Liver (tissue), 9 donors: Measurements from ENCODE around the gene FIGLA. TPM values are rescaled to one million over a fixed set of nuclear protein-coding genes. Genes with fewer than 3 reads are reported as not detected.

ENCODE experiments used
- DNase-seq: peaks from one replicate; pipeline ENCODE4 v3.0.0-alpha.2; 2017; ENCODE audit warnings: low spot score
- H3K27ac ChIP-seq, 2 donors: one replicate each; pipeline ENCODE4 v1.7.0; 2013; ENCODE audit warnings: inconsistent platforms in 2 of 2, low read length in 2 of 2, control low read depth in 1 of 2, low read depth in 1 of 2, mild to moderate bottlenecking in 1 of 2
- H3K27me3 ChIP-seq, 4 donors: one replicate each; pipeline versions ENCODE4 v1.6.1 to v1.7.0; 2013; ENCODE audit warnings: low read length in 3 of 4, inconsistent platforms in 1 of 4, mild to moderate bottlenecking in 1 of 4, moderate library complexity in 1 of 4; ENCODE audit not compliant: control insufficient read depth in 4 of 4, insufficient read depth in 4 of 4
- H3K36me3 ChIP-seq, 4 donors: one replicate each; pipeline versions ENCODE4 v1.6.1 to v1.7.0; 2013; ENCODE audit warnings: low read length in 3 of 4, mild to moderate bottlenecking in 3 of 4, low read depth in 1 of 4, moderate library complexity in 1 of 4; ENCODE audit not compliant: control insufficient read depth in 4 of 4, insufficient read depth in 3 of 4
- H3K4me1 ChIP-seq, 4 donors: one replicate each; pipeline versions ENCODE4 v1.6.1 to v1.7.0; 2013; ENCODE audit warnings: low read length in 3 of 4, mild to moderate bottlenecking in 3 of 4, moderate library complexity in 1 of 4; ENCODE audit not compliant: control insufficient read depth in 4 of 4, insufficient read depth in 4 of 4
- H3K4me3 ChIP-seq, 3 donors: one replicate each; pipeline versions ENCODE4 v1.6.1 to v1.7.0; 2013; ENCODE audit warnings: low read length in 3 of 3, control low read depth in 1 of 3, low read depth in 1 of 3, mild to moderate bottlenecking in 1 of 3
- H3K9ac ChIP-seq, 2 donors: one replicate each; pipeline ENCODE4 v1.7.0; 2013; ENCODE audit warnings: low read length in 2 of 2, mild to moderate bottlenecking in 2 of 2, moderate library complexity in 2 of 2, control low read depth in 1 of 2, low read depth in 1 of 2
- H3K9me3 ChIP-seq, 4 donors: one replicate each; pipeline versions ENCODE4 v1.6.1 to v1.7.0; 2013; ENCODE audit warnings: low read length in 3 of 4; ENCODE audit not compliant: control insufficient read depth in 4 of 4
- EGR1 ChIP-seq, 2 donors: IDR thresholded peaks; 2 replicates each; pipeline ENCODE4 v1.6.1; 2016 to 2018; ENCODE audit warnings: antibody characterized with exemption in 2 of 2, low read depth in 2 of 2
- FOXA1 ChIP-seq: IDR thresholded peaks from 2 replicates; pipeline ENCODE4 v1.6.1; 2016; ENCODE audit warnings: antibody characterized with exemption
- FOXA2 ChIP-seq: IDR thresholded peaks from 2 replicates; pipeline ENCODE4 v1.6.1; 2016; ENCODE audit warnings: antibody characterized with exemption
- GABPA ChIP-seq, 2 donors: IDR thresholded peaks in 1 of 2; conservative IDR thresholded peaks in 1 of 2; 2 replicates each; pipeline ENCODE4 v1.6.1; 2016; ENCODE audit warnings: antibody characterized with exemption in 2 of 2, mild to moderate bottlenecking in 1 of 2, moderate library complexity in 1 of 2
- HNF4A ChIP-seq, 2 donors: conservative IDR thresholded peaks; 2 replicates each; pipeline ENCODE4 v1.6.1; 2016; ENCODE audit warnings: antibody characterized with exemption in 2 of 2, mild to moderate bottlenecking in 2 of 2
- HNF4G ChIP-seq: IDR thresholded peaks from 2 replicates; pipeline ENCODE4 v1.6.1; 2016; ENCODE audit warnings: antibody characterized with exemption
- JUND ChIP-seq, 2 donors: IDR thresholded peaks; 2 replicates each; pipeline ENCODE4 v1.6.1; 2016; ENCODE audit warnings: antibody characterized with exemption in 2 of 2
- NR2F2 ChIP-seq: IDR thresholded peaks from 2 replicates; pipeline ENCODE4 v1.6.1; 2016; ENCODE audit warnings: antibody characterized with exemption
- RAD21 ChIP-seq, 2 donors: IDR thresholded peaks; 2 replicates each; pipeline ENCODE4 v1.6.1; 2016; ENCODE audit warnings: antibody characterized with exemption in 2 of 2, mild to moderate bottlenecking in 2 of 2
- RXRA ChIP-seq, 2 donors: IDR thresholded peaks; 2 replicates each; pipeline ENCODE4 v1.6.1; 2017 to 2018; ENCODE audit warnings: antibody characterized with exemption in 2 of 2, mild to moderate bottlenecking in 1 of 2
- SP1 ChIP-seq: IDR thresholded peaks from 2 replicates; pipeline ENCODE4 v1.6.1; 2018; ENCODE audit warnings: antibody characterized with exemption, mild to moderate bottlenecking
- TAF1 ChIP-seq: conservative IDR thresholded peaks from 2 replicates; pipeline ENCODE4 v1.6.1; 2016; ENCODE audit warnings: antibody characterized with exemption, mild to moderate bottlenecking
- YY1 ChIP-seq: IDR thresholded peaks from 2 replicates; pipeline ENCODE4 v1.6.1; 2016; ENCODE audit warnings: antibody characterized with exemption, mild to moderate bottlenecking
- WGBS: extraction: QIAGEN DNeasy Blood & Tissue Kit; methylation state at CpG from one replicate; pipeline ENCODE4 v1.1.7; 2013; 5-methylcytosine and 5-hydroxymethylcytosine counted together
- polyA plus RNA-seq, 2 donors: library from polyadenylated mRNA; stranded (reverse) in 1 of 2; unstranded in 1 of 2; fragments of 200-250 nt in 1 of 2; fragments of >200 nt in 1 of 2; fragmentation: Nextera tagmentation in 1 of 2; extraction: Ambion mirVana in 1 of 2; gene quantifications; one replicate each; pipeline versions ENCODE4 v1.2.1 to v1.2.3, GENCODE V29; 2013 to 2015
- total RNA-seq, 2 donors: library from RNA; depleted of rRNA; stranded (reverse); fragments of >200 nt; gene quantifications; one replicate each; pipeline ENCODE4 v1.2.3, GENCODE V29; 2014
- TF ChIP-seq, protein P1 (sequence below): IDR thresholded peaks from 2 replicates; pipeline ENCODE4 v1.6.1; 2016; ENCODE audit warnings: antibody characterized with exemption
- TF ChIP-seq, protein P2 (sequence below): IDR thresholded peaks from 2 replicates; pipeline ENCODE4 v1.6.1; 2016; ENCODE audit warnings: antibody characterized with exemption
- TF ChIP-seq, protein P3 (sequence below): IDR thresholded peaks from 2 replicates; pipeline ENCODE4 v1.6.1; 2016; ENCODE audit warnings: antibody characterized with exemption
- TF ChIP-seq, protein P4 (sequence below): fragments of 150-350 bp; IDR thresholded peaks from 2 replicates; pipeline ENCODE4 v1.5.1; 2017; ENCODE audit warnings: improper control_type of control experiment, low read depth, low read length; ENCODE audit not compliant: missing input control
- TF ChIP-seq, protein P5 (sequence below): IDR thresholded peaks from 2 replicates; pipeline ENCODE4 v1.6.1; 2016; ENCODE audit warnings: antibody characterized with exemption, mild to moderate bottlenecking
- donor health status: healthy.
- donor health status: healthy.
- donor health status: healthy.
- donor health status: healthy.
- donor health status: healthy.

The FIGLA gene
- total and polyA plus RNA-seq, 4 donors = not detected

DNA sequence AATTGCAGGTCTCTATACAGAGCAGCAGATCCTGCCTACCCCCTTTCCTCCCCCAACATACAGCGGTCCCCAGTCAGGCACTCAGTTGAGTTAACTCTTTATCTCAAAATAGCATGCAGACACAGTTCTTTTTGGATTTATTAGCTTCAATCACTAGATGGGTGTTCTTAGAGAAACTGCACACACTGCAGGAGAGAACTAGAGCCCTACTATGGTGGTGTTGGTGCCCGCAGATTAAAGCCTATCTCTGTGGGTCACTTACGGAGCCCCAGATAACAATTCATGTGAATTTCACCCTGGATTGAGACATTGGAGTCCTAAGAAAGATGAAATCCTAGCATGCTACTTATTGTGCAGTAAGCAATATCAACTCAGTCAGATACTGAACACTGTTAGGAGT lies 34.3 kb downstream of the FIGLA start:
- Histone ChIP-seq H3K27me3 (peaks cover 0 to 6% (median 3%) of the 10 kb centered on the region in 4 donors), H3K36me3 (no peaks in the 10 kb centered on the region), H3K4me1 (no peaks in the 10 kb centered on the region), H3K4me3 (no peak overlapping the region), H3K9ac (no peak overlapping the region), H3K9me3 (no peaks in the 10 kb centered on the region), H3K27ac (no peak overlapping the region)
- TF ChIP-seq NR2F2 = no peak
- TF ChIP-seq, protein P1, sequence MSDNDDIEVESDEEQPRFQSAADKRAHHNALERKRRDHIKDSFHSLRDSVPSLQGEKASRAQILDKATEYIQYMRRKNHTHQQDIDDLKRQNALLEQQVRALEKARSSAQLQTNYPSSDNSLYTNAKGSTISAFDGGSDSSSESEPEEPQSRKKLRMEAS = no peak
- TF ChIP-seq, protein P2, sequence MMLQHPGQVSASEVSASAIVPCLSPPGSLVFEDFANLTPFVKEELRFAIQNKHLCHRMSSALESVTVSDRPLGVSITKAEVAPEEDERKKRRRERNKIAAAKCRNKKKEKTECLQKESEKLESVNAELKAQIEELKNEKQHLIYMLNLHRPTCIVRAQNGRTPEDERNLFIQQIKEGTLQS = no peak
- TF ChIP-seq, protein P3, sequence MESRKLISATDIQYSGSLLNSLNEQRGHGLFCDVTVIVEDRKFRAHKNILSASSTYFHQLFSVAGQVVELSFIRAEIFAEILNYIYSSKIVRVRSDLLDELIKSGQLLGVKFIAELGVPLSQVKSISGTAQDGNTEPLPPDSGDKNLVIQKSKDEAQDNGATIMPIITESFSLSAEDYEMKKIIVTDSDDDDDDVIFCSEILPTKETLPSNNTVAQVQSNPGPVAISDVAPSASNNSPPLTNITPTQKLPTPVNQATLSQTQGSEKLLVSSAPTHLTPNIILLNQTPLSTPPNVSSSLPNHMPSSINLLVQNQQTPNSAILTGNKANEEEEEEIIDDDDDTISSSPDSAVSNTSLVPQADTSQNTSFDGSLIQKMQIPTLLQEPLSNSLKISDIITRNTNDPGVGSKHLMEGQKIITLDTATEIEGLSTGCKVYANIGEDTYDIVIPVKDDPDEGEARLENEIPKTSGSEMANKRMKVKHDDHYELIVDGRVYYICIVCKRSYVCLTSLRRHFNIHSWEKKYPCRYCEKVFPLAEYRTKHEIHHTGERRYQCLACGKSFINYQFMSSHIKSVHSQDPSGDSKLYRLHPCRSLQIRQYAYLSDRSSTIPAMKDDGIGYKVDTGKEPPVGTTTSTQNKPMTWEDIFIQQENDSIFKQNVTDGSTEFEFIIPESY = no peak
- TF ChIP-seq FOXA1 = no peak
- TF ChIP-seq, protein P4, sequence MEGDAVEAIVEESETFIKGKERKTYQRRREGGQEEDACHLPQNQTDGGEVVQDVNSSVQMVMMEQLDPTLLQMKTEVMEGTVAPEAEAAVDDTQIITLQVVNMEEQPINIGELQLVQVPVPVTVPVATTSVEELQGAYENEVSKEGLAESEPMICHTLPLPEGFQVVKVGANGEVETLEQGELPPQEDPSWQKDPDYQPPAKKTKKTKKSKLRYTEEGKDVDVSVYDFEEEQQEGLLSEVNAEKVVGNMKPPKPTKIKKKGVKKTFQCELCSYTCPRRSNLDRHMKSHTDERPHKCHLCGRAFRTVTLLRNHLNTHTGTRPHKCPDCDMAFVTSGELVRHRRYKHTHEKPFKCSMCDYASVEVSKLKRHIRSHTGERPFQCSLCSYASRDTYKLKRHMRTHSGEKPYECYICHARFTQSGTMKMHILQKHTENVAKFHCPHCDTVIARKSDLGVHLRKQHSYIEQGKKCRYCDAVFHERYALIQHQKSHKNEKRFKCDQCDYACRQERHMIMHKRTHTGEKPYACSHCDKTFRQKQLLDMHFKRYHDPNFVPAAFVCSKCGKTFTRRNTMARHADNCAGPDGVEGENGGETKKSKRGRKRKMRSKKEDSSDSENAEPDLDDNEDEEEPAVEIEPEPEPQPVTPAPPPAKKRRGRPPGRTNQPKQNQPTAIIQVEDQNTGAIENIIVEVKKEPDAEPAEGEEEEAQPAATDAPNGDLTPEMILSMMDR = no peak
- no peak for TF ChIP-seq EGR1 (IDR thresholded peaks at IDR 0.05; ENCODE audit: low read depth in 2 of 2)
- TF ChIP-seq GABPA (IDR thresholded peaks at IDR 0.05 in 1 of 2, conservative IDR thresholded peaks at IDR 0.05 in 1 of 2) = no peak
- no peak for TF ChIP-seq RXRA (IDR thresholded peaks at IDR 0.05)
- TF ChIP-seq RAD21 (IDR thresholded peaks at IDR 0.05) = no peak
- TF ChIP-seq SP1 = no peak
- TF ChIP-seq, protein P5, sequence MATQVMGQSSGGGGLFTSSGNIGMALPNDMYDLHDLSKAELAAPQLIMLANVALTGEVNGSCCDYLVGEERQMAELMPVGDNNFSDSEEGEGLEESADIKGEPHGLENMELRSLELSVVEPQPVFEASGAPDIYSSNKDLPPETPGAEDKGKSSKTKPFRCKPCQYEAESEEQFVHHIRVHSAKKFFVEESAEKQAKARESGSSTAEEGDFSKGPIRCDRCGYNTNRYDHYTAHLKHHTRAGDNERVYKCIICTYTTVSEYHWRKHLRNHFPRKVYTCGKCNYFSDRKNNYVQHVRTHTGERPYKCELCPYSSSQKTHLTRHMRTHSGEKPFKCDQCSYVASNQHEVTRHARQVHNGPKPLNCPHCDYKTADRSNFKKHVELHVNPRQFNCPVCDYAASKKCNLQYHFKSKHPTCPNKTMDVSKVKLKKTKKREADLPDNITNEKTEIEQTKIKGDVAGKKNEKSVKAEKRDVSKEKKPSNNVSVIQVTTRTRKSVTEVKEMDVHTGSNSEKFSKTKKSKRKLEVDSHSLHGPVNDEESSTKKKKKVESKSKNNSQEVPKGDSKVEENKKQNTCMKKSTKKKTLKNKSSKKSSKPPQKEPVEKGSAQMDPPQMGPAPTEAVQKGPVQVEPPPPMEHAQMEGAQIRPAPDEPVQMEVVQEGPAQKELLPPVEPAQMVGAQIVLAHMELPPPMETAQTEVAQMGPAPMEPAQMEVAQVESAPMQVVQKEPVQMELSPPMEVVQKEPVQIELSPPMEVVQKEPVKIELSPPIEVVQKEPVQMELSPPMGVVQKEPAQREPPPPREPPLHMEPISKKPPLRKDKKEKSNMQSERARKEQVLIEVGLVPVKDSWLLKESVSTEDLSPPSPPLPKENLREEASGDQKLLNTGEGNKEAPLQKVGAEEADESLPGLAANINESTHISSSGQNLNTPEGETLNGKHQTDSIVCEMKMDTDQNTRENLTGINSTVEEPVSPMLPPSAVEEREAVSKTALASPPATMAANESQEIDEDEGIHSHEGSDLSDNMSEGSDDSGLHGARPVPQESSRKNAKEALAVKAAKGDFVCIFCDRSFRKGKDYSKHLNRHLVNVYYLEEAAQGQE = no peak
- no peak for TF ChIP-seq FOXA2
- TF ChIP-seq HNF4A (conservative IDR thresholded peaks at IDR 0.05) = no peak
- TF ChIP-seq YY1 = no peak
- TF ChIP-seq TAF1 = no peak
- no peak for TF ChIP-seq JUND (IDR thresholded peaks at IDR 0.05)
- no peak for TF ChIP-seq HNF4G
- WGBS = 90% methylated on average over 3 of the region's 3 CpGs
- DNase-seq = no peak

DNA sequence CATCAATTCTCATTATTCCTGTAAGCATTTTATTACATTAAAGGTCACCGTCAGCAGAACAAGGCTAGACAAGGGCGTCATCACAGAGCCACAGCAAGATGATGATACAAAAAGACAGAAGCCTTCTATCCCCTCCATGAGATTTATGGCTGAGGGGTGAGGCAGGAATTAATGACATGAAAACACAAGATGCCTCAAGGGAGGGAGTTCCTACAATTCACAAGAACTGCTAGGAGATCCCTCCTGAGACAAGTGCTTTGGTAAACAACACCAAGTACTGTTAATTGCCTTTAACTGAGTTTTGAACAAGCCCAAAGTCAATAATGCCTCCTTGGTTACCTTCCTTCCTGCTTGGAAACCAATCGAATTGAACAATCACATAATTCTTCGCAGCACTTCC lies 36.5 kb downstream of the FIGLA start:
- no peak overlapping the region for H3K4me3 ChIP-seq
- 71% methylated on average over 4 of the region's 4 CpGs for WGBS
- no peaks in the 10 kb centered on the region for H3K9me3 ChIP-seq
- H3K9ac ChIP-seq = no peak overlapping the region
- DNase-seq = no peak
- no peaks in the 10 kb centered on the region for H3K4me1 ChIP-seq
- H3K36me3 ChIP-seq = no peaks in the 10 kb centered on the region
- peaks cover 0 to 6% (median 3%) of the 10 kb centered on the region in 4 donors for H3K27me3 ChIP-seq
- no peak overlapping the region for H3K27ac ChIP-seq
- TF ChIP-seq, protein P4 = no peak
- TF ChIP-seq FOXA1 (no peak), FOXA2 (no peak), GABPA (IDR thresholded peaks at IDR 0.05 in 1 of 2, conservative IDR thresholded peaks at IDR 0.05 in 1 of 2) (no peak), HNF4A (conservative IDR thresholded peaks at IDR 0.05) (no peak), HNF4G (no peak), RAD21 (IDR thresholded peaks at IDR 0.05) (no peak), NR2F2 (no peak), RXRA (IDR thresholded peaks at IDR 0.05) (no peak)
- TF ChIP-seq, protein P1 = no peak
- TF ChIP-seq, protein P5 = no peak
